Skin epidermis (tissue), 12 donors: Measurements from ENCODE around the gene FLYWCH2.
"Not testable (repeated sequence)": the region's sequence is repeated elsewhere in the genome, so short reads cannot be mapped to it uniquely, and the experiment has no call there.

Source experiments
- H3K27ac ChIP-seq, 21 experiments: fragments of 200-600 bp; sonication (generic) in 11 of 21; one replicate each; pipeline ENCODE4 v1.5.0; 2020; ENCODE audit warnings: mild to moderate bottlenecking in 3 of 21, inconsistent platforms in 2 of 21, moderate library complexity in 2 of 21
- H3K4me3 ChIP-seq, 7 experiments: fragments of 200-600 bp; sonication (generic) in 2 of 7; one replicate each; pipeline ENCODE4 v1.5.0; 2020; ENCODE audit warnings: inconsistent platforms in 2 of 7, mild to moderate bottlenecking in 2 of 7, moderate library complexity in 1 of 7

Gene FLYWCH2

DNA sequence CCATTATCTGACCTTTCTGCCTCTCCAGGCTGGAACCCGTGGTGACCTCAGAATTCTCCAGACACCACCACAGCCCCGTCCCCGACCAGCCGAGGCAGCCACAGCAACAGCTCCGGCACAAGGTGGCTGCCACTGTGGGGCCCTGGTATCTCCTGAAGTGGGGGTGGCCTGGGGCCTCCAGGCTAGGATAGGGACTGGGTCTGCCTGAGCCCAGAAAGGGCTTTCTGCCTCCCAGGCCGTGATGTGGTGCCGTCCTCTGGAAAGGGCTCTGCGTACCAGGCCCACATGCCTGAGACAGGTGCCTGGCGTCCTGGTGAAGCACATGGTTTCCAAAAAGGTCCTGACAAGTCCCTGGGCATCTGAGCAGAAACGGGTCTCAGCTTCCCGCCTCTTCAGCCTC, 45.8 kb downstream of the FLYWCH2 start:
- Histone ChIP-seq H3K27ac (no peak overlapping the region), H3K4me3 (no peak overlapping the region)

DNA sequence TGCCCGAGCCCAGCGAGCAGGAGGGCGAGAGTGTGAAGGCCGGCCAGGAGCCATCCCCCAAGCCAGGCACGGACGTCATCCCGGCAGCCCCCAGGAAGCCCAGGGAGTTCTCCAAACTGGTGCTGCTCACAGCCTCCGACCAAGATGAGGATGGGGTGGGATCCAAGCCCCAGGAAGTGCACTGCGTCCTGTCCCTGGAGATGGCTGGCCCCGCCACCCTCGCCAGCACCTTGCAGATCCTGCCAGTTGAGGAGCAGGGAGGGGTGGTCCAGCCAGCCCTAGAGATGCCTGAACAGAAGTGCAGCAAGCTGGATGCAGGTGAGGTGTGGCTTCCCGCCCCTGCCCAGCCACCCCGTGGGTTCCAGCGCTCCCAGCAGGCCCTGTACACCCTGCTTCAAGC, 46.7 kb downstream of the FLYWCH2 start:
- Histone ChIP-seq H3K4me3 (no peak overlapping the region), H3K27ac (no peak overlapping the region)

DNA sequence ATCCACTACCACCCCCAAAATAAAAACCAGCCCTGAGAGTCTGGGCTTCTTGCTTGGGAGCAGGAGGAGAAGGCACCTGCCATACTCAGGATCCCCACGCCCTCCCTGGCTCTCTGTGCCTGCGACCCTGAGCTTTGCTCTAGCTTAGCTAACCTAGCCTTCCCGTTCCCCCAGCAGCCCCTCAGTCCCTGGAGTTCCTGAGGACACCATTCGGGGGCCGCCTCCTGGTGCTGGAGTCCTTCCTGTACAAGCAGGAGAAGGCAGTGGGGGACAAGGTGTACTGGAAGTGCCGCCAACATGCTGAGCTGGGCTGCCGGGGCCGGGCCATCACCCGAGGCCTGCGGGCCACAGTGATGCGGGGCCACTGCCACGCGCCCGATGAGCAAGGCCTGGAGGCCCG, 47.2 kb downstream of the FLYWCH2 start:
- Histone ChIP-seq H3K27ac (no peak overlapping the region), H3K4me3 (no peak overlapping the region)

DNA sequence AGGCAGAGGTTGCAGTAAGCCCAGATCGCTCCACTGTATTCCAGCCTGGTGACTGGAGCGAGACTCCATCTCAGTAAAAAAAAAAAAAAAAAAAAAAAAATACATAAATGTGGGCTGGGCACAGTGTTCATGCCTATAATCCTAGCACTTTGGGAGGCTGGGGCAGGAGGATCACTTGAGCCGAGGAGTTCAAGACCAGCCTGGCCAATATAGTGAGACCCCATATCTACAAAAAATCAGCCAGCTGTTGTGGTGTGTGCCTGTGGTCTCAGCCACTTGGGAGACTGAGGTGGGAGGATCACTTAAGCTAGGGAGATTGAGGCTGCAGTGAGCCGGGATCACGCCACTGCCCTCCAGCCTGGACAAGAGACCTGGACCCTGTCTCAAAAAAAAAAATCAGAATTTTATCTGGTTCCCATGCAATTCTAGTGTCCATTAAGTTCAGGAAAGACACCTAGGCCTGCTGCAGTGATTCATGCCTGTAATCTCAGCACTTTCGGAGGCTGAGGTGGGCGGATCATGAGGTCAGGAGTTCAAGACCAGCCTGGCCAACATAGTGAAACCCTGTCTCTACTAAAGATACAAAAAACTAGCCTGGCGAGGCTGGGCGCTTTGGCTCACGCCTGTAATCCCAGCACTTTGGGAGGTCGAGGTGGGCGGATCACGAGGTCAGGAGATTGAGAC, 48.4 kb downstream of the FLYWCH2 start:
- not testable (repeated sequence) for H3K4me3 ChIP-seq, H3K27ac ChIP-seq

DNA sequence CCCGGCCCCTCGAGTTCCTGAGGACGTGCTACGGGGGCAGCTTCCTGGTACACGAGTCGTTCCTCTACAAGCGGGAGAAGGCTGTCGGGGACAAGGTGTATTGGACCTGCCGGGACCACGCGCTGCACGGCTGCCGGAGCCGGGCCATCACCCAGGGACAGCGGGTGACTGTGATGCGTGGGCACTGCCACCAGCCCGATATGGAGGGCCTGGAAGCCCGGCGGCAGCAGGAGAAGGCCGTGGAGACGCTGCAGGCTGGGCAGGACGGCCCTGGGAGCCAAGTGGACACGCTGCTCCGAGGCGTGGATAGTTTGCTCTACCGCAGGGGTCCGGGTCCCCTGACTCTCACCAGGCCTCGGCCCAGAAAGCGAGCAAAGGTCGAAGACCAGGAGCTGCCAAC, 50.1 kb downstream of the FLYWCH2 start:
- H3K4me3 ChIP-seq: no peak overlapping the region
- H3K27ac ChIP-seq: no peak overlapping the region

DNA sequence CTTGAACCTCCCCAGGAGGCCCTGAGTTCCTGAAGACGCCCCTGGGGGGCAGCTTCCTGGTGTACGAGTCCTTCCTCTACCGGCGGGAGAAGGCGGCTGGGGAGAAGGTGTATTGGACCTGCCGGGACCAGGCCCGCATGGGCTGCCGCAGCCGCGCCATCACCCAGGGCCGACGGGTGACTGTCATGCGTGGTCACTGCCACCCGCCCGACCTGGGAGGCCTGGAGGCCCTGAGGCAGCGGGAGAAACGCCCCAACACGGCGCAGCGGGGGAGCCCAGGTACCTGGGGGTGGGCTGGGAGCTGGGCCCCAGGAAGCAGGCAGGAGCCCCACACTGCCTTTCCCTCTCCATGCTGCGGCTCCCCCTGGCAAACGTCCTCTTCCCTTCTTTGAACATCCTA, 50.7 kb downstream of the FLYWCH2 start:
- no peak overlapping the region for H3K4me3 ChIP-seq
- no peak overlapping the region for H3K27ac ChIP-seq

DNA sequence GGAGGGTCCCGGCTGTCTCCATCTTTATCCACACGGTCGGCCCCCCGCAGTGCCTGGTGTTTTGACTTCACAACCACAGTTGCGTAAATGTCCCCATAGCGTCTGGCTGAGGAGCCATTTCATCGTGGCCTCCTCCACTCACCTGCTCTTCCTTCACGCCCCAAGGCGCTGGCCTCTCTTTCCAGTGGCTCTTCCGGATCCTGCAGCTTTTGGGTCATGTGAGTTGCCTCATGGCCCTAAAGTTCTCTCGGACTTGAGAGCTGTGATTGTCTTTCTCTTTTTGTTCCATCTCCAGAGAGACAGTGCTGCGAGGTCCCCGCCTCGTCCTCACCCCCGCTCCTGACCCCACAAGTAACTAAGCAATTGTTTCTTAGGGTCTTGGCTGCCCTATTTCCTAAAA, 51.4 kb downstream of the FLYWCH2 start:
- H3K4me3 ChIP-seq: no peak overlapping the region
- H3K27ac ChIP-seq: no peak overlapping the region

DNA sequence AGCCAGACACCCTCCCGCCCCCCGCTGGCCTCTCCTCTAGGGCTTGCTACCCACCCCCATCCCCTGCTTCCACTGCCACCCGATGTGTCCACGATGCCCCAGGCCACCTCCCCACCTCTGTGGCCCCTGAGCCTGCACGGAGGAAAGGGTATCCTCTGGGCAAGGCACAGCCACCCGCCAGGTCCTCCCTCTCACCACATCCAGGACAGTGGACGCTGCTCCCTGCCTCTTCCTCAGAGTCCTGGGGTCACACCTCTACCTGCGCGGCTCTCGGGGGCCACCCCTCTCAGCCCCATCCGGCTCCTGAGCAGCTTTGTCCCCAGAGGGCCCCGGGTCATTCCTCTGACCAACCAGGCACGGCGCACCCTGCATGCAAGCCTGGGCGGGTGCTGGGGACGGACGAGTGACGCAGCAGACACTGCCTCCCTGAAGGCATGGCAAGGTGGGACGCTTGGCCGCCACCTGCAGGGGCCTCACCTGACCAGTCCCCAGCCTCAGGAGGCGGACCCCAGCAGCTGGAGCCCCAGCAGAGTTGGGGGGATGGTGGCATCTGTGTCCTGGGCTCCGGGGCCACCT, 53.5 kb downstream of the FLYWCH2 start:
- Histone ChIP-seq H3K27ac (no peak overlapping the region), H3K4me3 (no peak overlapping the region)

DNA sequence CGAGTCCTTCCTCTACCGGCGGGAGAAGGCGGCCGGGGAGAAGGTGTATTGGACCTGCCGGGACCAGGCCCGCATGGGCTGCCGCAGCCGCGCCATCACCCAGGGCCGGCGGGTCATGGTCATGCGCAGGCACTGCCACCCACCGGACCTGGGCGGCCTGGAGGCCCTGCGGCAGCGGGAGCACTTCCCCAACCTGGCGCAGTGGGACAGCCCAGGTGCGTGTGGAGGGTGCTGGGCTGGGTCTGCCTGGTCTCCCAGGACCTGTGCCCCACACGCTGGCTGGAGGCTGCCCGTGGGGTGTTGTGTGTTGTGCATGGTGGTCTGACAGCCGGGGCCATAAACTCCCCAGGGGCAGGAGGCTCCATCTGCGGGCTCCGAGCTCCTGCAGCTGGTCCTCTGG, 54.2 kb downstream of the FLYWCH2 start:
- Histone ChIP-seq H3K4me3 (no peak overlapping the region), H3K27ac (no peak overlapping the region)

DNA sequence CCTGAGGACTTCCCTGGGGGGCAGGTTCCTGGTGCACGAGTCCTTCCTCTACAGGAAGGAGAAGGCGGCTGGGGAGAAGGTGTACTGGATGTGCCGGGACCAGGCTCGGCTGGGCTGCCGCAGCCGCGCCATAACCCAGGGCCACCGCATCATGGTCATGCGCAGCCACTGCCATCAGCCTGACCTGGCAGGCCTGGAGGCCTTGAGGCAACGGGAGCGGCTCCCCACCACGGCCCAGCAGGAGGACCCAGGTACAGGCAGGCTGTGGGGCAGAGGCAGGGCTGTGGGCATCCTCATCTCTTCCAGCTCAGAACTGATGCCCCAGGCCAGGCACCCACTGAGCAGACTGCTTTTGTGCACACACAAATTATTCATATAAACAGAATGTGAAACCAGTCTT, 55.2 kb downstream of the FLYWCH2 start:
- Histone ChIP-seq H3K27ac (no peak overlapping the region), H3K4me3 (no peak overlapping the region)

DNA sequence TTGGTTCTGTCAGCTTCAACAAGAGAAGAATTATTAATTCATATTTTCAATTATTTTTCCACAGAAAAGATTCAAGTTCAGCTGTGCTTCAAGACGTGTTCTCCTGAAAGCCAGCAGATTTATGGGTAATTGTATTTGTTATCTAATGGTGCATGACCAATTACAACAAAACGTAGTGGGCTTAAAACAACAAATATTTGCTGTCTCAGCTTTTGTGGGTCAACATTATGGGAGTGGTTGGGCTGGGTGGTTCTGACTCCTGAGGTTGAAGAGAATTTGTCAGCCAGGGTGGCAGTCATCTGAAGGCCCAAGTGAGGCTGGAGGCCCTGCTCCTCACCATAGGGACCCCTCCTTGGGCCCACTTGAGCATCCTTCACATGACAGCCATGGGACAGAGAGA, 57.0 kb downstream of the FLYWCH2 start:
- Histone ChIP-seq H3K4me3 (no peak overlapping the region), H3K27ac (no peak overlapping the region)

DNA sequence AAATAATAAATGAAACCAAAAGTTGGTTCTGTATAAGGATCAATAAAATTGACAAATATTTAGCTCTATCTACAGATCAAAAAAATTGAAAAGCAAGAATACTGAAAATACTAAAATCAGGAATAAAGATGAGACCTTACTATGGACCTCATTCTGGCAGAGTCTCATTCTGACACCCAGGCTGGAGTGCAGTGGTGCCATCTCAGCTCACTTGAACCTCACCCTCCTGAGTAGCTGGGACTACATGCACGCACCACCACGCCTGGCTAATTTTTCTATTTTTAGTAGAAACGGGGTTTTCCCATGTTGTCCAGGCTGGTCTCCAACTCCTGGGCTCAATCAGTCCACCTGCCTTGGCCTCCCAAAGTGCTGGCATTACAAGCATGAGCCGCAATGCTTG, 59.0 kb downstream of the FLYWCH2 start:
- no peak overlapping the region for H3K4me3 ChIP-seq
- H3K27ac ChIP-seq: no peak overlapping the region

DNA sequence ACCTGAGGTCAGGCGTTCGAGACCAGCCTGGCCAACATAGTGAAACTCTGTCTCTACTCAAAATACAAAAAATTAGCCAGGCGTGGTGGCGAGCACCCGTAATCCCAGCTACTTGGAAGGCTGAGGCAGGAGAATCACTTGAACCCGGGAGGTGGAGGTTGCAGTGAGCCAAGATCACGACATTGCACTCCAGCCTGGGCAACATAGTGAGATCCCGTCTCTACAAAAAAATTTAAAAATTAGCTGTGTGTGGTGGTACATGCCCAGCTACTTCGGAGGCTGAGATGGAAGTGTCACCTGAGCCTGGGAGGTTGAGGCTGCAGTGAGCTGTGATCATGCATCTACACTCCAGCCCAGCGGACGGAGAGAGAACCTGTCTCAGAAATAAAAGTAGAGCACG, 60.7 kb downstream of the FLYWCH2 start:
- not testable (repeated sequence) for H3K27ac ChIP-seq, H3K4me3 ChIP-seq

DNA sequence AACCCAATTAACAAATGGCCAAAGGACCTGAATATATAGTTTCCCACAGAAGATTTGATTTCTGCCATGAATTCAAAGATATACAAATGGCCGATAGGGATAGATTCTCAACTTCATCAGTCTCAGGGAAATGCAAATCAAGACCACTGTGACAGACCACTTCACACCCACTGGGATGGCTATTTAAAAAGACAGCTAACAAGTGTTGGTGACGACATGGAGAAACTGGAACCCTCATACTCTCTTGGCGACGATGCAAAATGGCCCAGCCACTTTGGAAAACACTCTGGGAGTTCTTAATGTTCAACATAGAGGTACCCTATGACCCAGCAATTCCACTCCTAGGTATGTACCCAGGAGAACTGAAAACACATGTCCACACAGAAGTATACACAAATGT, 63.6 kb downstream of the FLYWCH2 start:
- no peak overlapping the region for H3K27ac ChIP-seq

More for the DNA sequence above, 63.6 kb downstream of the FLYWCH2 start:
- no peak overlapping the region for H3K4me3 ChIP-seq
